GM18502 (cell line): Measurements from ENCODE around the gene PRKG2.

ENCODE experiments used
- ATAC-seq: cut with Tn5 transposase; IDR thresholded peaks from one replicate; pipeline ENCODE4 v1.9.1; 2021; ENCODE audit warnings: mild to moderate bottlenecking; ENCODE audit not compliant: unreplicated experiment, poor library complexity

The PRKG2 gene

DNA sequence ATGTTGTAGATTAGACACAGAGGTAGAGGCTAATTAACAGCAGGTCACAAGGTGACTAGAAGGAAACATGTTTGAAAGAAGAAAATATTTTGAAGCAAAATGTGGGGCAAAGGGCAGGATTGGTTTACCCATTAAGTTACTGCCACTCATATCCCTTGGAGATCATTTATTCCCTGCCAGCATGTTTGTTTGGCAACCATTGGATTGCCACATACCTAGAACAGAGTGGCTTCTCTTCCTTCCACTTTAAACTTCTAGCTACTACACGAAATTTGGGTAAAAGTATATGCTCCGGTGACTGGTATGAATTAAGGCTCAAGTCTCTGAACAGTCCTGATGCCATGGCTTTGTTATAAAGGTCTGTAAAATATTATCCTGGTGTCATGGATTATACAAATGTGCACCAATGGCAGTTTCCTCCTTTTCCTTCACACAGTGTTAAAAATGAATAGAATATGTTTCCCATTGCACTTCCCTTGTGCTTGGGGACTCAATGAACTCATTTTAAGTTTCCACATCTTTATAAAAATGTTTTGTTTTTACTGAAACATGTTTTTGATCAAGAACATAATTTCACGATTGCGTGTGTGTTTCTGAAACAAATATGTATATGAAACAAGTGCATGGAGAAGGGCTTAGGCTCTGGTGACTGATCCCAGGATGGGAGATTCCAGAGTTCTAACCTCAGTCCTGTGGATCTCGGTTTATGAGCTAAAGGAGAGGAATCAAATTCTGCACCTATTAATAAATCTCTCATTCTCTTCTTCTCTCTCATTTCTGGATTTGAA, 172.2 kb downstream of the PRKG2 start:
- ATAC-seq = no peak

DNA sequence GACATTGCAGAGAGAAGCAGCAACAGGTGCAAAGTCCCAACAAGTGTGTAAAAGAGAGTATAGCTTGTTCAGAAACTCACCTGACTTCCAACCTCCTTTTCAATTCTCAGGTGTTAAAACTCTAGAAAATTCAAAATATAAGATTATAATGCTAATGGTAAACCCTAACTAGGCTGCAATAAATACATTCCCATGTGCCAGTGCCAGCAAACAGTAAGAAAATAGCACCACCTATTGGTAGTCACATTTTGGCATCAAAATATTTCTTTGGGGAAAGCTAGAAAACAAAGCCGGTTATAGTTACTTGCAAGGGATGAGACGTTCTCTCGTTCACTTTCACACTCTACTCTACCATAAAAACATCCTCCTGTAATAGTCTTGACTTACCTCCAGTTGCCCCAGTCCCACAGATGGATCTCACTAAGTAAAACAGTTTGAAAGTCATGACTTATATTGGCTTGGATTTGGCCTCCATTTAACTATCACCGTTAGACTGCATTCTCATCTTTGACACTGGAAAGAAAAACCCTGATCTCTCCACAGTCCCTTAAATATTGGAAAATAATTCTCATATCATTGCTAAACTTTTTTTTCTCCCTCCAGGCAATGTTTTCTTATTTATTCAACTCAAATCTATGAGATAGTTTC, 174.9 kb downstream of the PRKG2 start:
- ATAC-seq = peak; percentile 56

DNA sequence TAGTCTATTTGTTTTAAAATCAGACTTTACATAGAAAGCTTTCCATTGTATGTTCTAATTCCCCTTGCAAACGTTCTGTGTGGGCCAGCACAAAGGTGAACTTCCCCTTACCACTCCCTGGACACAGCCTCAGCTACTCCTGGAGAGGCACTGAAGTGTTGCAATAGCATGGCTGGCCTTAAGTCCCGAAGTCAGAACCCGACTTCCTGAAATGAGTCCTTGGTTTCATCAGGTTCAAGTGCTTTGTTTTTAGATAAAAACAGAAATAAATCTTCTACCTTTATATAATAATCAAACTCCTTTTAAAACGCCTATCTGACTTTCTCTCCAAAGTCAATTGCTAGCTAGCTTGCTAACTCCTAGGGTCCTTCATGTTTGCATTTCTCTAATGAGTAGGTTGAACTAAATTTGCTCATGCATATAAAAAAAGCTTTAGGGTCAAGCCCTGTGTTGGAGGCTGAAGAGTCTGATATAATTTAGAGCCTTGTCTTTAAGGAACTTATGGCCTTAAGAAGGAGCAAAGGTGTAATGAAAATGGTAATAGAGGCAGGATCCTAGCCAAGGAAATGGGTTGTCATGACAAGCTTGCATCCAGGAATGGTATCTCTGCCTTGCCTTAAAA, 175.6 kb downstream of the PRKG2 start:
- no peak for ATAC-seq

DNA sequence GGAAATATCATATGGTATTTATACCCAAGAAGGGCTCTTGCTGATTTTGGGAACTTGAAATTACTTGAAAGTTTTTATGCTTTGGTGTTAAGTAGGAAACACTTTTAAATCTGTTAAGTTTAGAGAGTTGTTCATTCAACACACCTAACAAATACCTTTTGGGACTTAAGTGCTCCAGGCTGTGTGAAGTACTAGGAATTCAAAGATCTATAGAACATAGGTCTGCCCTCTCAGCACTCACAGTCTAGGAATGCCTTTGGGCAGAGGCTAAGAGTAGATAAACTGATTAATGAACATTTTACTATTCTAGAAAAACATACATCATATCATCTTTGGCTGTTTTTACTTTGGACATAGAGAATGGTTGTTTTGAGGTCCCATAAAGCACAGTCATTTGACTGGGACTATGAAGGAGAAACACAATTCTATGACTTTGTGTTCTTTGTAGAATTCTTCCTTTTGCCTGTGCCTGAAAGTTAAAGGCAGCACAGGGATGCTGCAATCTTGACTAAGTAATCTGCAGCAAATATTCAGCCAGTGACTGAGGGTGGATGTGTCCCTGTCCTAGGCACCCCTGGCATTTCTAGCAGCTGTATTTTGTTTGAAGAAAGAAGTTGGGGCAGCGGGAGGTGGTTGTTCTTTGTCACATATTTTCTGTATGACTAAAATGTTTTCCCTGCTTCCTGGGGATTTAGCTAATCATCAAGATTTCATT, 176.2 kb downstream of the PRKG2 start:
- ATAC-seq = no peak
